Measurements from ENCODE around the gene TEX261.

DNA sequence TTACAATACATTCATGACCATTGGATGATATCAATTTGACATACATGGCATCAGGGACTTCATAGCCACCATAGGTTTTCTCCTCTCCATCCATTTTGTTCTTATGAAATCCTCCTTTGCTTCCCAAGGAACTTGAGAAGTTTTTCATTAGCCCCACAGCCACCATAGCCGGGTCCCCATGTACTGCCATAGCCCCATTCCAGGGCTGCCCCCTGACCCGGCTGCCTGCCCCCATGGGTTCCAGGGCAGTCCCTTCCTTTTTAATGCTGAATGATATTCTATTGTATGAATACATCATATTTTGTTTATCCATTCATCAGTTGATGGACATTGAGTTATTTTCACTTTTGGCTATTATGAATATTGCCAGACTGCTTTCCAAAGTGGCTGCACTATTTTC, 38.5 kb downstream of the TEX261 start:
- TF ChIP-seq POU2F2 (IDR thresholded peaks at IDR 0.05; ENCODE audit: low read depth, low read length) (no peak), POLR2A (IDR thresholded peaks at IDR 0.05; ENCODE audit: low read depth, low read length) (no peak), POLR2AphosphoS5 (IDR thresholded peaks at IDR 0.05; ENCODE audit: low read depth, low read length) (no peak), TAF1 (IDR thresholded peaks at IDR 0.05; ENCODE audit: low read depth, low read length) (no peak), PAX5 (IDR thresholded peaks at IDR 0.05; ENCODE audit: insufficient read depth, low read length, severe bottlenecking) (no peak), SPI1 (IDR thresholded peaks at IDR 0.05; ENCODE audit: low read depth, low read length) (no peak)
